GM21723 (cell line): ENCODE data around the gene PADI3.

Source experiments
- ATAC-seq: cut with Tn5 transposase; IDR thresholded peaks from one replicate; pipeline ENCODE4 v1.9.1; 2021; ENCODE audit warnings: mild to moderate bottlenecking, moderate library complexity; ENCODE audit not compliant: unreplicated experiment

The PADI3 gene

DNA sequence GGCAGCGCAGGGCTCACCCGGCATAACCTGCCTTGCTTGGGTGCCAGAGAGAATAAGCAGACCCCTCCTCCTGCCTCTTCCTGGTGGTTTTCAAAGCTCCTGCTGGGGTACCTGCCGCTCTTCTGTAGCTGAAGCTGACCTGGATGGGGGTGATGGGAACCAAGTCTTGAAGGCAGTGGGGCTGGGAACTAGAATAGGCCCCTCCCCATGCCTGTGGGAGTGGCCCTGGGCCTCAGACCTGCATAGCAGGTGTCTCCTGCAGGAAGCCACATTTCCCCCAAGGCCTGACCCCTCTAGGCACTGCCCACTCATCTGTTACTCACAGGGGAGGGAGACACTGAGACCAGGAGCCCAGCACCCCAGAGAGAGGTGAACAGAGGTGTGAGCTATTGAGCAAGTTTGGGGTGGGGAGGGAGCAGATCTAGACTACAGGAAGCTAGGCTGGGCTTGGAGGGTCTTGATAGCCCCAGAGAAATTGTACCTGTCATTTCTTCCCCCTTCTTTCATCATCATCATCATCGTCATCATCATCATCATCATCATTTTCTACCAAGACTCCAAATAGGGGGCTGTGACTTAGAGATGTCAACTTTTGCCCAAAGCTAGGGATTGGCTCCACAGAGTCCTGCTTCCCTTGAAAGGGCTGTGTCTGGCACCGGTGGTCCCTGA is 33.9 kb upstream of the PADI3 start:
- ATAC-seq: no peak

GRCh38 chr1:17215545-17215890 is 33.4 kb upstream of the PADI3 start:
- no peak for ATAC-seq

DNA sequence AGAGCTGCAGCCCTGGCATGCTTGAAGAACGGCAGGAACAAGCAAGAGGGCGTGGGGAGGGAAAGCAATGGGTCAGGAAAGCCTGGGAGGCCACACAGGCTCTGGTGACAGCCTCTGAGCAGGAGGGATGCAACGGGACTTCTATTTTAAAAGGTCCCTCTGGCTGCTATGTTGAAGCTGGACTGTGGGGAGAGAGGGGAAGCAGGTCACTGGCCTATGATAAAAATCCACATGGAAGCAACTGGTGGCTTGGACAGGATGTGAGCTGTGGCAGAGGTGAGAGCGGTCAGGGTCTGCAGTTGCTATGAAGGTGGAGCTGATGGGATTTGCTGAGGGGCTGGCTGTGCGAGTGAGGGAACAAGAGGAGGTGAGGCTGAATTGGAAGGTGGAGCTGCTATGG is 32.8 kb upstream of the PADI3 start:
- no peak for ATAC-seq

DNA sequence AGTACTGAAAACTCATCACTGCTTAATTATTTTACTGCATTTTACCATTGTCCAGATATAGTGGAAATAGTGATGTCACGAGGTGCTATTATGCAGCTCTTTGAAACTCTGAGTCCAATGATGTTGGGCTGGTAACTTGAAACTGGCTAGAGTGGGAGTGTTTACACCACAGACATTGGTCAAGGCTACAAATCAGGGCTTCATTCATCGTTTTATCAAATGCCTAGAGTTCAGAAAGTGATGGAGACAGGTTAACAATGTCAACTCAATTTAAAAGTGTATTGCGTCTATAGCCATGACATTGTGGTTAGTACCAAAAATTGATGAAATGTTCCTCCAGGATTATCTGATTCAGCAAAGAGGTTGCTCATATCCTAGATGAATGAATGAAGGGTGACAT is 31.3 kb upstream of the PADI3 start:
- ATAC-seq: no peak

GRCh38 chr1:17218939-17219338 is 30.0 kb upstream of the PADI3 start:
- no peak for ATAC-seq

DNA sequence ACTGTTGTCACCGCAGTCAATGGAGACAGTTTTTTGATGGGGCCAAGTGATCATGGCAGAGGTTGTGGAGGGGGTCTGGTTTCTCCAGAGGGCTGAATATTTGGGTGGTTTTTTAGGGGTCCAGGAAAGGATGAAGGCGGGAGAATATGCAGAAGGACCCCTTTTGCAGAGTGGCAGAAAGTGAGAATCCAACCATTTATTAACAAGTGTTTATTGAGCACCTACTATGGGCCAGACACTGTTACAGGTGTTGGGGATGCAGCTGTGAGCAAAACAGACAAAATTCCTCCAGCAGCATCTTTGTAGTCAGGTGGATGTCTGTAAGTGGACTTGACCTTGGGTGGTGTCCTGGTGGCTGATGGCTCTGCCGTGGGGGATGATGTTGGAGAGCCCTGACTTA is 28.6 kb upstream of the PADI3 start:
- no peak for ATAC-seq

GRCh38 chr1:17222557-17222956 is 26.3 kb upstream of the PADI3 start:
- no peak for ATAC-seq

DNA sequence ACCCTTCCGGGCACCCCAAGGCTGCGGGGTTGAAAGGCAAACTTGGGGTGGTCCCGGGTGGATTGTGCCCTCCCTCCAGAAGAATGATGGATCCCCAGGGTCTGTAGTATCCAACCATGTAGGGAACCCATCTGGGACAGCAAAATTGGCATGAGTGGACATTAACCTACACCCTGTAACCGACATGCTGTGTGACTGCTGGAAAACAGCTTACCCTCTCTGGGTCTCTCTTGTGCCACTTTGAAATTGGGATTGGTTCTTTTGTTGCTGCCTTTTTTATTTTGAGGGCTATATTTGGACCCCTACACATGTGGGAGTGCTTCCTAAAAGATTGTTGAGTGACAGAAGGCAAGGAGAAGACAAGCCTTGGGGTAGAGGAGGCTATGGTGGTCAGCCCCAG is 24.5 kb upstream of the PADI3 start:
- ATAC-seq: no peak

- no peak for ATAC-seq
Measured at GRCh38 chr1:17225140-17225539, 23.8 kb upstream of the PADI3 start.

GRCh38 chr1:17227358-17227915 is 21.5 kb upstream of the PADI3 start:
- ATAC-seq: no peak

DNA sequence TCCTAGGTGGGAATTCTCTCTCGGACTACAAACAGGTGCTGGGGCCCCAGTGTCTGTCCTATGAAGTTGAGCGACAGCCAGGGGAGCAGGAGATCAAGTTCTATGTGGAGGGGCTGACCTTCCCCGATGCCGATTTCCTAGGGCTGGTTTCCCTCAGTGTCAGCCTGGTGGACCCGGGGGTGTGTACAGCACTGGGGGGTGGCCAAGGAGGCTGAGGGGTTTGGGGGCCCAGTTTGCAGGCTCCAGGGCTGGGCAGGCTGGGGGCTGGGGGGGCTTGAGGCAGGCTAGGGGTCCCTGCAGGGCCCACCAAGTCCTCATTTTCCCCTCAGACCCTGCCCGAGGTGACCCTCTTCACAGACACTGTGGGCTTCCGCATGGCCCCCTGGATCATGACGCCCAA is 20.3 kb upstream of the PADI3 start:
- ATAC-seq: no peak

- ATAC-seq: no peak
Measured at GRCh38 chr1:17229379-17229778, 19.5 kb upstream of the PADI3 start.

GRCh38 chr1:17230106-17230505 is 18.8 kb upstream of the PADI3 start:
- ATAC-seq: no peak

DNA sequence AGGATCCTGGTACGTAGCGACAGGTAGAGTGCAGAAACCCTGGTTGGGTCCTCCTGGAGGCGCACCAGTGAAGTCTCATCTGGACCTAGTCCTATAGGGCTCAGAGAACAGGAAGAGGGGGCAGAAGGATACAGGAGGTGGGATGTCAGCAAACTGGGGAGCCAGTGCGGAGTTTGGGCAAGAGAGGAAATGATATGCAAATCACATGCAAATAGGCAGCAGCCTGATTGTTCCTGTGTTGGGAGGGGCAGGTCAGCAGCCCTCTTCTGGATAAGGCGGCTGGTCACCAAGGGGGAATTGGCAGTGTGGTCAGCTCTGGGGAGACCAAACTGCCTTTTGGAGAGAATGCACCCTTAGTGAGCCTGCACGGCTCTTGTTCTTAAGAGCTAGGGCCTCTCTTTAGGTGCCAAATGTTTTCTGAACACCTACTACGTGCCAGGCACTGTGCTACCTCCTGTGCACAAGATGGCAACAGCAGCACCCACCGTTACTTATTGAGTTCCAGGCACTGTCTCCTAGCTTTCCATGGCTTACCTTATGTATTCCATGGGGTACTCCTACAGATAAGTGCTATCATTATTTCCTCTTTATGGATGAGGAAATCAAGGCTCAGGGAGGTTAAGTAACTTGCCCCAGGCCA is 18.1 kb upstream of the PADI3 start:
- ATAC-seq: no peak

DNA sequence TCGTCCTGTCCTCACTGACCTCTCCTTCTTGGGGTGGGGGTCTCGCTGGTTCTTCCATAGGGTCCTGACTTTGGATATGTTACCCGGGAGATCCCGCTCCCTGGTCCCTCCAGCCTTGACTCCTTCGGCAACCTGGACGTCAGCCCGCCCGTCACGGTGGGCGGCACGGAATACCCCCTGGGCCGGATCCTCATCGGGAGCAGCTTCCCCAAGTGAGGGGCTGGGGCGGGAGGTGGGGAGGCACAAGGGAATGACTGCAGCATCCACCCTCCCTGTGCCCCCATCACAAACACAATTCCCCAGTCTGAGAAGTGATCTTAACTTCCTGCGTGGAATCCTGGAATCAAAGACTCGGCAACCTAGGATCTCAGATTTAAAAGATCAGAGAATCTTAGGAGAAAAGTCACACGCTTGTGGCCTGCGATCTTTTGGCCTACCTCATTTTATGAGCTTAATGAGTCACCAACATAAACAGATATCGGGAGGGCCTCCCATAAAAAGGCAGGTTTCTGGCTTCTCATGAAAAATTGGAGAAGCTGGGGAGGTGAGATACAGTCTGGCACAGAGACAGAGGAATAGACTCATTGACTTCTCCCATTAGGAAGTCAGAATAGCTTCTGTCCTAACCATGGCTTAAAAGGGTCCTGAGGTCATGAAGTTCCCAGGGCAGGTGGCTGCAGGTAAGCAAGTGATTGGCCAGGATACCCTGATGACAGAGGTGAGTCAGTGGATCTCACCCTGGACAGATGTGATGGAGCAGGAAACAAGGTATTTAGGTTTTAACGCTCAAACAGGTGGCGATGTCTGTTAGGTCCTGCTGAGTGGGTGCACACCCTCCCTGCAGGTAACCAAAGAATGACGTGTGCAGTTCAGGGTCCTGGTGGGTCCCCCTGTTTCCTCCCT is 15.9 kb upstream of the PADI3 start:
- ATAC-seq: no peak

DNA sequence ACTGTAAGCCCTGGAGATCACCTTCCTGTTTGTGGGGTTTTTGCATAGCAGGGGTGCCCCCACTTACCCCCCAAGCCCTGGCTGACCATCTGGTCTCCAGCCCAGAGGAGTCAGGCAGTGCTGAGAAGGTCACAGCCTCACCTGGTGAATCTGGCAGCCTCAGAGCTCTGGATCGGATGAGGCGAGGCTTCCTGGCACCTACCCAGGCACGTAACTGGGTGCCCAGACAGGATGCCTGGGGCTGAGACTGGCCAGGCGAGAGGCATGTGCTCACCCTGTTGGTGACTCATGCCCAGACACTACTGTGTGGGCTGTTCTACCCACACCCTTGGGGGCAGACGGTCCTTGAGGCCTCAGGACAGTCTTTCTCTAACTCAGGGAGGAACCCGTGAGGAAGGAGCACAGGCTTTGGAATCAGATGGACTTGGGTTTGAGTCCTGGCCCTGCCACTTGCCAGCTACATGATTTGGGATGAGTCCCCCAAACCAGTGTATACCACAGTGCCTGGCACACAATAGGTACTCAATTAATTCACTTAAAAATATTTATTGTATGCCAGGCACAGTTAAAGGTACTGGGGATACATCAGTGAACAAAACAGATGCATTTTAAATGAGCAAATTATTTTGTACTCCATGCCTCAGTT is 15.1 kb upstream of the PADI3 start:
- ATAC-seq: no peak

- ATAC-seq: no peak
Measured at GRCh38 chr1:17234405-17234804, 14.5 kb upstream of the PADI3 start.

DNA sequence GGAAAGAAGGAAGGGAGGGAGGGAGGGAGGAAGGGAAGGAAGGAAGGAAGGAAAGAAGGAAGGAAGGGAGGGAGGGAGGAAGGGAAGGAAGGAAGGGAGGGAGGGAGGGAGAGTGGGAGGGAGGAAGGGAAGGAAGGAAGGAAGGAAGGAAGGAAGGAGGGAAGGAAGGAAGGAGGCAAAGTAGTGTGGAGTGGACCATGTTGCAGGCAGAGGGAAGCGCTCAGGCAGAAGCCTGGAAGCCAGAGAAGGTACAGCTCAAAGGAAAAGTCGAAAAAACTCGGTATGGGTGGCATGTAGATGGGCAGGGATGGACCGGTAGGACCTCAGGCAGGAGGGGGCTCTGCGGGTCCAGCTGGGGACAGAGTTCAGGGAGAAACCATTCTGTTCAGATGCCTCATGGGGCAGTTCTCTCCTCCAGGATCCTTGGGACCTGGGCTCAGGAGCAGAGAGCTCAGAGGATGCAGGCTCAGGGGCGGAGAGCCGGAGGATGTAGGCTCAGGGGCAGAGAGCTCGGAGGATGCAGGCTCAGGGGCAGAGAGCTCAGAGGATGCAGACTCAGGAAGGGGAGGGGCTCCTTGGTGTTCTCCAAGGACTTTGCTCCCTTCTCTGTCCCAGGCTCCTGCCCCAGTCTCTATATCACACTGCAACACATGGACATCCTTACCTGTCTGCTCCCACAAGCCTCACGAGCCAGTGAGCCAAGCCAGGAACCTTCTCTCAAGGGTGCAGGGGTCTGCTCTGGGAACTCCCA is 13.6 kb upstream of the PADI3 start:
- ATAC-seq: no peak

GRCh38 chr1:17236779-17237560 is 11.9 kb upstream of the PADI3 start:
- peak; percentile 52 for ATAC-seq

GRCh38 chr1:17237561-17237903 is 11.4 kb upstream of the PADI3 start:
- ATAC-seq: no peak
